NK-92 treated with Interleukin-12 subunit alpha and Interleukin-12 subunit beta, amount 100 ng/mL, for 24 hours (cell line): ENCODE data around the gene HTR1B.

Experiments
- DNase-seq: peaks from one replicate; lab custom pipeline; 2025; lab: John Stamatoyannopoulos, UW

Gene HTR1B

DNA sequence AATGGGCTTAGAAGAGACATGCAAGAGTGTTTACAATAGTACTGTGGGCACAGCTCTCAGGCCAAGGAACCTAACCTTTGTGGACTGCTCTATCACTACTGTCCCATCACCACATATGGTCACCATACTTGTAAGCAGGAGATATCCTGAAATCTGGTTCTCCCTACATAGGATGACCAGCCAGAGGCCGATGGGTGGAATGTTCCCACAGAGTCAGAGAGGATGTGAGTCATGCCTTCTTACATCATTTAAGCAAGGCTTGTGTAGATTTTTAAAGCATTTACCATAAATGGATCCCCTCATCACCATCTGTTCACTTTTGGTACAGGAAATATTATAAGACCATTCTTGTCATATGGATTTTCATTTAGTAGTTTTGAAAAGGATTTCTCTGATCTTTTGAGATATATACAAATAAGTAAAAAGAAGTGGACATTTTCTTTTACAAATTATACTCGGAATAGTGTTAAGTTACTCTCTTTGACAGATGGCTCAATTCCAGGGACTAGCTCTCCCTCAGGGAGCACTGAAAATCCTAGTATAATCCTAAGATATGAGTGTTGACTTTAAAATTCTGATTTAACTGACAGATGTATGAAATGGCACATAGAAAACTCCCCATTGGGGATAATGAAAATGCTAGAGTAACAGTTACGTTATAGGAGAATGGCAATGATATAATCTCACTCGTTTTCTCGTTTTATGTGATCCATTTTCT is 6.6 kb downstream of the HTR1B start:
- no peak for DNase-seq

DNA sequence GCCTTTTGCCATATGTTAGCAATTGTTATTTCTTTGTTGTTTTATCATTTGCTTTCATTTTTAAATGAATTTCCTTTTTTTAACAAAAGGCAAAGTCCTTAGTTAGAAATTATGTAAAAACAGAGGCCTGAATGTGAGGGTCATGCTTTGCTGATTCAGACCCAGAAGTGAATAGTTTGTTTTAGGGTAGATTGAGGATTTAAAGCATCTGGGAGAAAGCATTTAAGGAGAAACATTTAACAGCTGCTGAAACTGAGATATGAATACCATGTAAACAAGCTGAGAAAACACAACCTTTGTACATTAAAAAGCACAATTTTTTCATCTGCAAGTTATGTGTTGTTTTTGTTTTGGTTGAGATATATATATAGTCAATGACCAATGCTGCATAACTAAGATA is 8.0 kb downstream of the HTR1B start:
- no peak for DNase-seq

DNA sequence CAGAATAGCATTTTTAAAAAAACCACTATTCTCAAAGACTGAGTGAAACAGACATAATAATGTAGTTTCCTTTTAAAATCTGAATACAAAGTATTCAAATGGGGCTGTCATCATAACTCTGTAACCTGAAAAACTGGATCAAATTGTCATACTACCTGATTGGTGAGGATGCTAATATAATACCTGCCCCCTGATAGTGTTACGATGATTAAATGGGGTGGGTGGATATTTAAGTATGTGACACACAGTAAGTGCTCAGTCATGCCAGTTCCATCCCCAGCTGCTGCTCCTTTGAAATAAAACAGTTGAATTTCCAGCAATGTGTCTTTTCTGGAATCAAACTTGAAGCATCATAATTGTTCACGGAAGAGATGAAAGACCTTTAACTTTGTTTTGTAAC is 8.9 kb downstream of the HTR1B start:
- no peak for DNase-seq

GRCh38 chr6:77451466-77451865 is 11.8 kb downstream of the HTR1B start:
- DNase-seq: no peak

DNA sequence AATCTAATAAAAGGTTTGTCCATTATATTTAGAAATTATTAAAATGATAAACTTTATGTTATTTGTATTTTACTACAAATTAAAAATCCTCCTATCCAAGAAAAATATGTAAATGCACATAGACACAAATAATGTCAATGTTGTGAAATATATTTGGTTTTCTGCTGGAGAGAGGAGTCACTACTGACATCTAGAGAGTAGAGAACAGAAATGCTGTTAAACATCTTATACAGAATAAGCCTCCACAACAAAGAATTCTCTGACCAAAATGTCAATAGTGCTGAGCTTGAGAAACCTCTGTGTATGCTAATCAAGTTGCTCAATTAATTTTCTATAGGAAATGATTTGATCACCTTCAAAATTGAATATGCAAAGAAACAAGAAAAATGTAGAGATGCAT is 12.4 kb downstream of the HTR1B start:
- DNase-seq: no peak

GRCh38 chr6:77448546-77448945 is 14.7 kb downstream of the HTR1B start:
- no peak for DNase-seq

- no peak for DNase-seq
These were observed 16.0 kb downstream of the HTR1B start for GRCh38 chr6:77447254-77447653.

DNA sequence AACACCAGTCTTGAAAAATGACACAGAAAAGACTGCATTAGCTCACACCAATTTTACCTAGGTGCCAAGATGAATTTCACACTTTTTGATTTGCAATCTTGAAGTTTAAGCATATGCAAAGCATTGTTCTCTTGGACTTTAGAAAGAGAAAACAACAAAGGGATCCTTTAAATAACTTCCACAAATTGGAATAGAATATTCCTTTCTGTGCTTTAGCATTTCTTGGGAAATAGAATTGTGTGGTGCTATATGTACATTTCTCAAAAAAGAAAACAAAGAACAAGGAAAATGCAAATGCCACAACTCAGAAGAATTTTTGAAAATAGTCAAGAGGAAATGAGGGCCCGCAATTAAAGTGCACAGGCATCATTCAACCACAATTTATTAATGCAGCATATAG is 17.0 kb downstream of the HTR1B start:
- no peak for DNase-seq

- no peak for DNase-seq
These were observed 18.1 kb downstream of the HTR1B start for GRCh38 chr6:77445214-77445613.

DNA sequence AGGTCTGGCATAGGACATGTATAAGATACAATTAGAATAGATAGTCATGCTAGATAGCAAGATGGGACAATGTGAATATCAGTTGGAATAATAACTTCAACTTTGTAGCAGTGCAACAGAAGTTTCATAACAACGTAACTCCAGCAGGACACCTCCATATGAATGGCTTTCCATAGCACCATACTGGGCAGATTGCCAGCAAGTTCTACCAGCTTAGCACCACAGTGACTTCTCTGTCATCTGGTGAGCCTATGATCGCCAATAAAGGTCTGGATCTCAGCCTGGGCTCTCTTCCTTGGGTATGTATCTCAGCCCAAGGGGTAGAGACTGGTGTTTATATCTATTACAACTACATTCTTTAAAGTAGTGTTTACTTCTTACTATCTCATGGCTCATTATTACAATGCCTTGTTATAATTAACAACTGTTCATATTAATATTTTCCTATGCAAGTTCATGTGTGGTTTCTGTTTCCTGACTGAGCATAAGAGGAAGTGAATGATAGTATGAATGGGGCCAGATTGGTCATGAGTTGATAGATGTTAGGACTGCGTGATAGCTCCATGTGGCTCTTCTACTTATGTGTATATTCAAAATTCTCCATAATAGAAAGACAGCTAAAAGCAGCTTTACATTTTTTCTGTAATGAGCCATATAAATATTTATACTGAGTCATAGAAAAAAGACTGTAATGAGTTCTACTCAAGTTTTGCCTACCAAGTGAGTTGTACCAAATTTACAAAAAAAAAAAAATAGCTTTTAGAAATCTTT is 22.9 kb downstream of the HTR1B start:
- DNase-seq: no peak

- no peak for DNase-seq
These were observed 29.4 kb downstream of the HTR1B start for GRCh38 chr6:77433888-77434287.

DNA sequence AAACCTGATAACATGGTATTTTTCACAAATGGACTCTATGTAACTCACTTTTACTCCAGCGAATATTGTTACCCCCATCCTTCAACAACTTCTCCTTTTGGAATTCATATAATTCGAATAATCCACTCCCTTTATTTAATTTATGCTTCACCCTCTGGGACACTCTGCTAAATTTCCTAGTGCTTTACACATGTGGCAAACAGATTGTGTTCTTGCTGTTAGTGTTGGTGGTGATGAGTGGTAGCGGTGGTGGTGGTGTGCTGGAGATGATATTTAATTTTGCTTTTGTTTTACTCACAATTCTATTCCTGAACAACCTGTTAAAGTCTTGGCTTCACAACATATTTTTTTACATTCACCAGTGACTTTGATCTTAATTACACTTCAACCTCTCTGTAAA is 32.8 kb downstream of the HTR1B start:
- no peak for DNase-seq

DNA sequence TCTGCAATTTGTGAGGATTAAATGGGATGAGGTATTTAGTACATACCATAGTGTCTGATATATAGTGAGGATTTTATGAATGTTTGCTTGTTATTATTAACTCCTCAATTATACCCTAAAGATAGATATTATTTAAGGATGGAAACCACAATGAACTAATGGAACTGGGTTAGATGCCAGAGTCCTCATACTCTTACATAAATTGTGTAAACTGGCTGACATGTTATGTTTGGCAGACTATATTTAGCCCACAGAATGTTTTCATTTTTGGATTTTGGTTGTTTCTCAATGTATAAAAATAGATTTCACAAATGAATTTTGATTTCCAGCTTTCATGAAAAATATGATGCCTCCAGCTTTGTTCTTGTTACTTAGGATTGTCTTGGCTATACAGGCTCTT is 37.6 kb downstream of the HTR1B start:
- DNase-seq: no peak

DNA sequence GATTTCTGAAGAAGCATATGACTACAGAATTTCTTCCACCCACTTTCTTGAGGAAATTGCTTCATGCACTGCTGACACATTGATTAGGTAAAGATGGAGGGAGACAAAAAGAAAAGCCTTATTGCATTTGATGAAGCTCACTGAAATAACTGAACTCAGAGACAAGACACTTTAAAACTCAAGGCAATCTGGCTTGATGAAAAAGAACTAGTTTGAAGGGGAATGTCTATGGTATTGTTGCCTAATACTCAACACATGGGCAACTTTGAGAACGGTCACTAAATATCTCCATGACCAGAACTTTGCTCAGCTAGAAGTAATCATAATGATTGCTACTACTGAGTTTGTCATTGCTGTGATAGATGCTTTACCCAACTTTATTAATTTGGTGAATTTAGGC is 38.1 kb downstream of the HTR1B start:
- no peak for DNase-seq

DNA sequence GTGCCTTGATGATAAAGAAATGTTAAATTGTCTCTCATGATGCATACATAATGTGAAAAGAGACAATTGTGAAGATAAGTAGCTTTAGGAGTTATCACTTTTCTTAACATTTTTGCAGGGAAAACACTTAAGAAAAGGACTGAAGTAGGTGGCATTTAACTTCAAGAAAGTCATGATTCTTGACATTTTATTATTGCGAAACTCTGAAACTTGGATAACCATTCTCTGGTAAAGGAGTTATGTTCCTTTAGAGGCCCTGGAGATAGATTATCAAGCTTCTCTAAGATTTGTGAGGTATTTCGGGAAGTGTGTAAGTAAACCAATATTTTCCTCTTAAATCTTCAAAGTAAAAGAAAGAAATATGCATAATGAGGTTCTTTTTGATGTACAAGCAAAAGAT is 38.5 kb downstream of the HTR1B start:
- no peak for DNase-seq

DNA sequence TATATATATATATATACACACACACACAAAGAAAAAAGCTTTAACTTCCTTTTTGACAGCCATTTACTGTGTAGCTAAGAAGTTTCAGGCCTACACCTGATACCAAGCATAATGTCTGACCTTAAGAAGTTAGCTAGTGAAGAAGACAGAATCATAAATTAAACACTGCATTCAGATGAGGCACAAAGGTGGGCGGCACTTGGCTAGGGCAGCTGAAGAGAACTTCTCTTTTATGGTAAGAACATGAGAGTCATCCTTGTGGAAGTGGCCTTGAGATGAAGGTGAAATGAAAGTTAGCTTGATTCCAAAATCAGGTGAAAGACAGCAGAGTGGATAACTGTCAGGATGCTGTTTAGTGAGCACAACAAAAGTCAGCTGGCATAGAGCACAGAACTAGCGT is 46.5 kb downstream of the HTR1B start:
- no peak for DNase-seq

- DNase-seq: no peak
These were observed 47.6 kb downstream of the HTR1B start for GRCh38 chr6:77415706-77416105.
